ENCODE results near the gene MYZAP. TPM values are rescaled to one million over a fixed set of nuclear protein-coding genes. Genes with fewer than 3 reads are reported as not detected.

The MYZAP gene
- polyA plus RNA-seq, 1 of the 3 experiments (the other 2 are of a cell fraction), result 0.07 TPM

DNA sequence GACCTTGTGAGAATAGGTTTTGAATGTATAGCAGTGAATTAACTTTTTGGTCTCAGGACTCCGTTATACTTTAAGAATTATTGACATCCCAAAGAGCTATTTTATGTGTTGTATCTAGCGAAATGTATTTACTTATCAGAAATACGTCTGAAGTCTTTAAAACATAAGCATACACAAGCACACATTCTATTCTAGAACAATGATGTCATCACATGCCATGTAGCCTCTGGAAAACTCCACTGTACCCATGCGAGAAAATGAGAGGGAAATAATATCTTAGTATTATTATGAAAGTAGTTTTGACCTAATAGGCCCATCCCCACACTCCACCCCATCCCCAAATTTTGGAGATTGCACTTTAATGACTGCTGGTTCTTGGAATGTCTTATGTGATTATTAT is 116.3 kb downstream of the MYZAP start (continued):
- TF ChIP-seq POLR2AphosphoS5 (IDR thresholded peaks at IDR 0.05; ENCODE audit: low read depth, low read length) (no peak), RAD21 (IDR thresholded peaks at IDR 0.05; ENCODE audit: low read length) (no peak), NRF1 (IDR thresholded peaks at IDR 0.05; ENCODE audit: low read depth, low read length) (no peak), EP300 (IDR thresholded peaks at IDR 0.05; ENCODE audit: borderline replicate concordance in 1 of 2, low read depth in 1 of 2, low read length in 1 of 2) (no peak)

DNA sequence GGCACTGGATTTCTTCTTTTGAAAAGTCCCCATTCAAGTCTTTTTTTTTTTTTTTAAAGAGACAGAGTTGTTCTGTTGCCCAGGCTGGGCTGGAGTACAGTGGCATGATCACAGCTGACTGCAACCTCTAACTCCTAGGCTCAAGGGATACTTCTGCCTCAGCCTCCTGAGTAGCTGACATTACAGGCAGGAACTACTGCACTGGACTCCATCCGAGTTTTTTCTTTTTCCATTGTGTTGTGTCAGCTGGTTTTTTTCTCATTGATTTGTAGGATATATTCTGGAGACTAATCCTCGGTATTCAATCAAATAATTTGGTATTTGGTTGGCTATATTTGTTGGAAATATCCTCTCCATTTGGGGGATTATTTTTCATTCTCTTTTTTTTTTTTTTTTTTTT is 126.6 kb downstream of the MYZAP start:
- no peak overlapping the region for H3K9ac ChIP-seq
- no peaks in the 10 kb centered on the region for H3K9me3 ChIP-seq
- TF ChIP-seq TAF1 (IDR thresholded peaks at IDR 0.05; ENCODE audit: borderline replicate concordance, low read depth, low read length), result no peak
- TF ChIP-seq RFX5 (IDR thresholded peaks at IDR 0.05; ENCODE audit: low read length), result no peak
- no peak for TF ChIP-seq GABPA (IDR thresholded peaks at IDR 0.05; ENCODE audit: low read depth)
- no peak for TF ChIP-seq YY1 (IDR thresholded peaks at IDR 0.05; ENCODE audit: low read depth)
- no peak for TF ChIP-seq GATA2 (CRISPR knock-in tag; IDR thresholded peaks at IDR 0.05)
- TF ChIP-seq FOSL2 (IDR thresholded peaks at IDR 0.05; ENCODE audit: borderline replicate concordance, low read depth), result no peak
- TF ChIP-seq EP300 (IDR thresholded peaks at IDR 0.05; ENCODE audit: borderline replicate concordance in 1 of 2, low read depth in 1 of 2, low read length in 1 of 2), result no peak
- TF ChIP-seq NFIC (IDR thresholded peaks at IDR 0.05; ENCODE audit: borderline replicate concordance), result no peak
- no peaks in the 10 kb centered on the region for H3K27me3 ChIP-seq (ENCODE audit: insufficient read depth)
- POLR2A ChIA-PET, result interaction anchor here (1.1 kb wide), 1 partner anchor 12 kb away, joined by 4 read pairs; the partner anchor contains the start of gene POLR2M
- peaks cover 27 to 32% of the 10 kb centered on the region in 2 experiments for H3K36me3 ChIP-seq (replicated peaks in 1 of 2; ENCODE audit: control insufficient read depth in 1 of 2, insufficient read depth in 2 of 2, low read length in 1 of 2)
- H3F3A ChIP-seq (replicated peaks; ENCODE audit: insufficient read depth), result no peaks in the 10 kb centered on the region
- no peak overlapping the region for H3K4me2 ChIP-seq
- CTCF ChIA-PET, result interaction anchor here (0.6 to 7.6 kb wide), 3 partner anchors 9 to 142 kb away, joined by 3 to 47 read pairs (median 3); no protein-coding TSS in a partner anchor
- no peak for DNase-seq
- WGBS (ENCODE audit: low lambda C conversion rate), result 98% methylated on average over 2 of the region's 2 CpGs
- H3K4me1 ChIP-seq (ENCODE audit: control insufficient read depth in 1 of 2, insufficient read depth in 2 of 2, low read depth in 1 of 2, low read length in 1 of 2), result no peaks in the 10 kb centered on the region
- H4K20me1 ChIP-seq (ENCODE audit: insufficient read depth), result no peaks in the 10 kb centered on the region
- no peak overlapping the region for H3K27ac ChIP-seq (ENCODE audit: low read depth in 2 of 2, low read length in 1 of 2)
- H3K4me3 ChIP-seq (ENCODE audit: low read depth in 2 of 2, low read length in 1 of 2), result no peak overlapping the region
- no peak overlapping the region for H2AFZ ChIP-seq (ENCODE audit: low read depth)
- peaks cover 4% of the 10 kb centered on the region; the same call in 1 of the 2 replicates for H3K79me2 ChIP-seq (ENCODE audit: insufficient read depth)
- H3K9me2 ChIP-seq, result no peaks in the 10 kb centered on the region

- H3K4me2 ChIP-seq, result no peak overlapping the region
- 68% methylated on average over 3 of the region's 3 CpGs for WGBS (ENCODE audit: low lambda C conversion rate)
- H3K9me2 ChIP-seq, result no peaks in the 10 kb centered on the region
- H3K4me1 ChIP-seq (ENCODE audit: control insufficient read depth in 1 of 2, insufficient read depth in 2 of 2, low read depth in 1 of 2, low read length in 1 of 2), result no peaks in the 10 kb centered on the region
- DNase-seq, result no peak
- ChIA-PET POLR2A (no interaction called here), CTCF (interaction anchor here (1.0 to 7.6 kb wide), 4 partner anchors 12 to 345 kb away, joined by 4 to 47 read pairs (median 8); partner anchors contain the start of gene ALDH1A2)
- H3F3A ChIP-seq (replicated peaks; ENCODE audit: insufficient read depth), result no peaks in the 10 kb centered on the region
- no peaks in the 10 kb centered on the region for H3K27me3 ChIP-seq (ENCODE audit: insufficient read depth)
- H3K27ac ChIP-seq (ENCODE audit: low read depth in 2 of 2, low read length in 1 of 2), result no peak overlapping the region
- H3K9me3 ChIP-seq, result no peaks in the 10 kb centered on the region
- 0 out of 2 replicates have a peak, but pooled peaks cover 4% of the 10 kb centered on the region for H3K79me2 ChIP-seq (ENCODE audit: insufficient read depth)
- no peak overlapping the region for H3K4me3 ChIP-seq (ENCODE audit: low read depth in 2 of 2, low read length in 1 of 2)
- H3K36me3 ChIP-seq (replicated peaks in 1 of 2; ENCODE audit: control insufficient read depth in 1 of 2, insufficient read depth in 2 of 2, low read length in 1 of 2), result peaks cover 10 to 17% of the 10 kb centered on the region in 2 experiments
- H3K9ac ChIP-seq, result no peak overlapping the region
- no peaks in the 10 kb centered on the region for H4K20me1 ChIP-seq (ENCODE audit: insufficient read depth)
- TF ChIP-seq TAF1 (IDR thresholded peaks at IDR 0.05; ENCODE audit: borderline replicate concordance, low read depth, low read length) (no peak), YY1 (IDR thresholded peaks at IDR 0.05; ENCODE audit: low read depth) (no peak), MAX (IDR thresholded peaks at IDR 0.05; ENCODE audit: low read depth) (no peak), MXI1 (IDR thresholded peaks at IDR 0.05; ENCODE audit: low read depth, low read length) (no peak), RFX5 (IDR thresholded peaks at IDR 0.05; ENCODE audit: low read length) (no peak), FOXJ3 (CRISPR knock-in tag; IDR thresholded peaks at IDR 0.05) (no peak), ZBTB33 (IDR thresholded peaks at IDR 0.05; ENCODE audit: borderline replicate concordance, low read depth) (no peak), RXRA (IDR thresholded peaks at IDR 0.05; ENCODE audit: borderline replicate concordance, low read depth) (no peak), SIN3A (IDR thresholded peaks at IDR 0.05; ENCODE audit: borderline replicate concordance, low read depth, low read length) (no peak), JUND (IDR thresholded peaks at IDR 0.05) (no peak), FOSL2 (IDR thresholded peaks at IDR 0.05; ENCODE audit: borderline replicate concordance, low read depth) (no peak), NRF1 (IDR thresholded peaks at IDR 0.05; ENCODE audit: low read depth, low read length) (no peak)
- H2AFZ ChIP-seq (ENCODE audit: low read depth), result no peak overlapping the region
These were observed 129.2 kb downstream of the MYZAP start for GRCh38 chr15:57720867-57721266.

All from SK-N-SH (cell line).